HepG2 (cell line): Measurements from ENCODE around the gene ZNF445. TPM values are rescaled to one million over a fixed set of nuclear protein-coding genes. Genes with fewer than 3 reads are reported as not detected.

Source experiments
- ARHGAP35 ChIP-seq: sonication (generic); formaldehyde crosslinking; IDR thresholded peaks from 2 replicates; pipeline ENCODE4 v1.9.0; 2022; ENCODE audit warnings: mild to moderate bottlenecking, inconsistent platforms, moderate library complexity, missing genetic modification reagents, borderline replicate concordance
- CEBPB ChIP-seq: IDR thresholded peaks from 2 replicates; pipeline ENCODE4 v1.6.1; 2011; ENCODE audit warnings: low read depth, low read length, improper control_type of control experiment, borderline replicate concordance
- CHD2 ChIP-seq: IDR thresholded peaks from 2 replicates; pipeline ENCODE4 v1.6.1; 2011; ENCODE audit warnings: low read depth, low read length, improper control_type of control experiment
- DPF2 ChIP-seq: sonication (generic); formaldehyde crosslinking; IDR thresholded peaks from 2 replicates; pipeline ENCODE4 v1.4.0; 2020; ENCODE audit warnings: mild to moderate bottlenecking, low read depth, missing genetic modification reagents, borderline replicate concordance
- HNF4G ChIP-seq, 2 experiments: sonication (generic) in 1 of 2; formaldehyde crosslinking in 1 of 2; IDR thresholded peaks; 2 replicates each; pipeline versions ENCODE4 v1.4.0 to v1.6.1; 2011 to 2020; ENCODE audit warnings: borderline replicate concordance in 2 of 2, low read depth in 2 of 2, mild to moderate bottlenecking in 2 of 2, low read length in 1 of 2, missing genetic modification reagents in 1 of 2, moderate library complexity in 1 of 2
- MTF2 ChIP-seq: sonication (generic); formaldehyde crosslinking; IDR thresholded peaks from 2 replicates; pipeline ENCODE4 v1.5.0; 2020; ENCODE audit warnings: missing genetic modification reagents, borderline replicate concordance
- PHF5A ChIP-seq: IDR thresholded peaks from one replicate; pipeline ENCODE4 v1.6.1; 2018; ENCODE audit warnings: low read depth, missing genetic modification reagents; ENCODE audit not compliant: unreplicated experiment
- TFDP2 ChIP-seq: sonication (generic); formaldehyde crosslinking; IDR thresholded peaks from 2 replicates; pipeline ENCODE4 v1.4.0; 2020; ENCODE audit warnings: missing genetic modification reagents
- ZBTB8A ChIP-seq: sonication (generic); formaldehyde crosslinking; IDR thresholded peaks from 2 replicates; pipeline ENCODE4 v1.4.0; 2020; ENCODE audit warnings: mild to moderate bottlenecking, low read depth, missing genetic modification reagents, borderline replicate concordance
- ZNF281 ChIP-seq: sonication (generic); formaldehyde crosslinking; IDR thresholded peaks from 2 replicates; pipeline ENCODE4 v1.4.0; 2020; ENCODE audit warnings: missing genetic modification reagents, borderline replicate concordance
- ZNF550 ChIP-seq: sonication (generic); formaldehyde crosslinking; IDR thresholded peaks from 2 replicates; pipeline ENCODE4 v1.4.0; 2020; ENCODE audit warnings: mild to moderate bottlenecking, missing genetic modification reagents, borderline replicate concordance
- ZNF720 ChIP-seq: sonication (generic); formaldehyde crosslinking; IDR thresholded peaks from 2 replicates; pipeline ENCODE4 v1.4.0; 2020; ENCODE audit warnings: missing genetic modification reagents
- ZNF790 ChIP-seq: sonication (generic); formaldehyde crosslinking; IDR thresholded peaks from 2 replicates; pipeline ENCODE4 v1.8.0; 2022; ENCODE audit warnings: missing genetic modification reagents, mild to moderate bottlenecking, borderline replicate concordance
- polyA plus RNA-seq, 8 experiments: library from polyadenylated mRNA; depleted of rRNA in 3 of 8; stranded (reverse) in 7 of 8; unstranded in 1 of 8; fragments of >200 nt; fragmentation: Illumina TruSeq in 4 of 8; extraction: Trizol in 4 of 8; gene quantifications; 2 replicates each; pipeline versions ENCODE4 v1.2.1 to v1.2.3, GENCODE V29; 2011 to 2016; ENCODE audit warnings: low read depth in 4 of 8, missing spikeins in 1 of 8, mixed read lengths in 1 of 8; ENCODE audit not compliant: insufficient read depth in 1 of 8
- total RNA-seq, 5 experiments: library from RNA; depleted of rRNA; stranded (reverse); fragments of >200 nt; fragmentation: Illumina TruSeq; extraction: Trizol; gene quantifications; 2 replicates each; pipeline ENCODE4 v1.2.3, GENCODE V29; 2016; ENCODE audit warnings: low read depth in 1 of 5
- TF ChIP-seq, protein P1 (sequence below): IDR thresholded peaks from 2 replicates; pipeline ENCODE4 v1.6.1; 2016; ENCODE audit warnings: mild to moderate bottlenecking, missing biosample characterization, missing genetic modification reagents
- TF ChIP-seq, protein P2 (sequence below): sonication (generic); formaldehyde crosslinking; IDR thresholded peaks from 2 replicates; pipeline ENCODE4 v1.5.0; 2020; ENCODE audit warnings: mild to moderate bottlenecking, missing genetic modification reagents, borderline replicate concordance
- TF ChIP-seq, protein P3 (sequence below): sonication (generic); formaldehyde crosslinking; conservative IDR thresholded peaks from 2 replicates; pipeline ENCODE4 v1.4.0; 2020; ENCODE audit warnings: missing genetic modification reagents
- TF ChIP-seq, protein P4 (sequence below): sonication (generic); formaldehyde crosslinking; IDR thresholded peaks from 2 replicates; pipeline ENCODE4 v1.4.0; 2020; ENCODE audit warnings: low read depth, mild to moderate bottlenecking, missing genetic modification reagents

ZNF445 gene
- total and polyA plus RNA-seq, 2 of the 13 experiments (the other 11 are each of a cell fraction or from before 2014, with no cell fraction given), result 4.4 to 10.3 TPM

DNA sequence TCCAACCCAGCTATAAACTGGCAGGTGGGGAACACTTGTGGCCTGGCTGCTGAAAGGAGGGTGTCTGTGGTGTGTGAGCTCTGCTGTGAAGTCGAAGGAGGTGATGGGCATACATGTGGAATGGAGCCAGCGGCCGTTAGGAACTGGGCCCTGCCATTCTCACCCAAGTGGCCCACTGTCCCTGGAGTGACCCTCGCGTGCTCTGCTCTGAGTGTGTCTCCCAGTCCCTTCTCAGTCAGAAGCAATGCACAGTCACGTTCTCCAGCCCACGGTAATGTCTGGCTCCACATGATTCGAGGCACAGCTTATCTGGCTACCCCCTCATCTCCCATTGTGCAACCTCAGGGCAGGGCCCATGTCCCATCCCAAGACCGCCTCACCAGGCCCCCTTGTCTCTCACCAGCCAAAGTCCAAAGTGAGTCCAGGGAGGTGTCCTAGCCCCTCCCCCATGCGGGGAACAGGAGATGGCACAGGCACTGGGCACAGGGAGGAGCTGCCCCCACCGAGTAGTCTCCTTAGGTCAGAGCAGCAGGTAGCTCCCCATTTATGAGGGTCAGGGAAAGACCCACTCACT lies 62.9 kb downstream of the ZNF445 start (continued):
- no peak for TF ChIP-seq MTF2 (CRISPR knock-in tag)
- TF ChIP-seq, protein P1, sequence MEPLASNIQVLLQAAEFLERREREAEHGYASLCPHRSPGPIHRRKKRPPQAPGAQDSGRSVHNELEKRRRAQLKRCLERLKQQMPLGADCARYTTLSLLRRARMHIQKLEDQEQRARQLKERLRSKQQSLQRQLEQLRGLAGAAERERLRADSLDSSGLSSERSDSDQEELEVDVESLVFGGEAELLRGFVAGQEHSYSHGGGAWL, result no peak
- TF ChIP-seq, protein P2, sequence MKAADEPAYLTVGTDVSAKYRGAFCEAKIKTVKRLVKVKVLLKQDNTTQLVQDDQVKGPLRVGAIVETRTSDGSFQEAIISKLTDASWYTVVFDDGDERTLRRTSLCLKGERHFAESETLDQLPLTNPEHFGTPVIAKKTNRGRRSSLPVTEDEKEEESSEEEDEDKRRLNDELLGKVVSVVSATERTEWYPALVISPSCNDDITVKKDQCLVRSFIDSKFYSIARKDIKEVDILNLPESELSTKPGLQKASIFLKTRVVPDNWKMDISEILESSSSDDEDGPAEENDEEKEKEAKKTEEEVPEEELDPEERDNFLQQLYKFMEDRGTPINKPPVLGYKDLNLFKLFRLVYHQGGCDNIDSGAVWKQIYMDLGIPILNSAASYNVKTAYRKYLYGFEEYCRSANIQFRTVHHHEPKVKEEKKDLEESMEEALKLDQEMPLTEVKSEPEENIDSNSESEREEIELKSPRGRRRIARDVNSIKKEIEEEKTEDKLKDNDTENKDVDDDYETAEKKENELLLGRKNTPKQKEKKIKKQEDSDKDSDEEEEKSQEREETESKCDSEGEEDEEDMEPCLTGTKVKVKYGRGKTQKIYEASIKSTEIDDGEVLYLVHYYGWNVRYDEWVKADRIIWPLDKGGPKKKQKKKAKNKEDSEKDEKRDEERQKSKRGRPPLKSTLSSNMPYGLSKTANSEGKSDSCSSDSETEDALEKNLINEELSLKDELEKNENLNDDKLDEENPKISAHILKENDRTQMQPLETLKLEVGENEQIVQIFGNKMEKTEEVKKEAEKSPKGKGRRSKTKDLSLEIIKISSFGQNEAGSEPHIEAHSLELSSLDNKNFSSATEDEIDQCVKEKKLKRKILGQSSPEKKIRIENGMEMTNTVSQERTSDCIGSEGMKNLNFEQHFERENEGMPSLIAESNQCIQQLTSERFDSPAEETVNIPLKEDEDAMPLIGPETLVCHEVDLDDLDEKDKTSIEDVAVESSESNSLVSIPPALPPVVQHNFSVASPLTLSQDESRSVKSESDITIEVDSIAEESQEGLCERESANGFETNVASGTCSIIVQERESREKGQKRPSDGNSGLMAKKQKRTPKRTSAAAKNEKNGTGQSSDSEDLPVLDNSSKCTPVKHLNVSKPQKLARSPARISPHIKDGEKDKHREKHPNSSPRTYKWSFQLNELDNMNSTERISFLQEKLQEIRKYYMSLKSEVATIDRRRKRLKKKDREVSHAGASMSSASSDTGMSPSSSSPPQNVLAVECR (CRISPR knock-in tag), result peak; percentile 28; the same call in 1 of the 2 replicates
- no peak for TF ChIP-seq ZNF720 (CRISPR knock-in tag)
- peak; percentile 74 for TF ChIP-seq CEBPB
- TF ChIP-seq ARHGAP35, result no peak
- TF ChIP-seq, protein P3, sequence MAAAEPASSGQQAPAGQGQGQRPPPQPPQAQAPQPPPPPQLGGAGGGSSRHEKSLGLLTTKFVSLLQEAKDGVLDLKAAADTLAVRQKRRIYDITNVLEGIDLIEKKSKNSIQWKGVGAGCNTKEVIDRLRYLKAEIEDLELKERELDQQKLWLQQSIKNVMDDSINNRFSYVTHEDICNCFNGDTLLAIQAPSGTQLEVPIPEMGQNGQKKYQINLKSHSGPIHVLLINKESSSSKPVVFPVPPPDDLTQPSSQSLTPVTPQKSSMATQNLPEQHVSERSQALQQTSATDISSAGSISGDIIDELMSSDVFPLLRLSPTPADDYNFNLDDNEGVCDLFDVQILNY, result no peak
- TF ChIP-seq ZNF790, result no peak
- TF ChIP-seq HNF4G (IDR thresholded peaks at IDR 0.05; ENCODE audit: borderline replicate concordance, low read depth, low read length), result 0 out of 2 replicates have a peak, but pooled peaks have one; percentile 43
- TF ChIP-seq HNF4G (CRISPR knock-in tag; IDR thresholded peaks at IDR 0.05; ENCODE audit: borderline replicate concordance, low read depth), result no peak
- TF ChIP-seq ZNF281, result peak; percentile 85; the same call in 1 of the 2 replicates
- no peak for TF ChIP-seq ZBTB8A (CRISPR knock-in tag)
- no peak for TF ChIP-seq PHF5A (CRISPR knock-in tag)
- TF ChIP-seq DPF2 (CRISPR knock-in tag), result no peak
- no peak for TF ChIP-seq CHD2
- TF ChIP-seq ZNF550, result no peak
- TF ChIP-seq, protein P4, sequence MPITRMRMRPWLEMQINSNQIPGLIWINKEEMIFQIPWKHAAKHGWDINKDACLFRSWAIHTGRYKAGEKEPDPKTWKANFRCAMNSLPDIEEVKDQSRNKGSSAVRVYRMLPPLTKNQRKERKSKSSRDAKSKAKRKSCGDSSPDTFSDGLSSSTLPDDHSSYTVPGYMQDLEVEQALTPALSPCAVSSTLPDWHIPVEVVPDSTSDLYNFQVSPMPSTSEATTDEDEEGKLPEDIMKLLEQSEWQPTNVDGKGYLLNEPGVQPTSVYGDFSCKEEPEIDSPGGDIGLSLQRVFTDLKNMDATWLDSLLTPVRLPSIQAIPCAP (CRISPR knock-in tag), result no peak
- no peak for TF ChIP-seq TFDP2
